Measurements from ENCODE around the gene PSMD11.

DNA sequence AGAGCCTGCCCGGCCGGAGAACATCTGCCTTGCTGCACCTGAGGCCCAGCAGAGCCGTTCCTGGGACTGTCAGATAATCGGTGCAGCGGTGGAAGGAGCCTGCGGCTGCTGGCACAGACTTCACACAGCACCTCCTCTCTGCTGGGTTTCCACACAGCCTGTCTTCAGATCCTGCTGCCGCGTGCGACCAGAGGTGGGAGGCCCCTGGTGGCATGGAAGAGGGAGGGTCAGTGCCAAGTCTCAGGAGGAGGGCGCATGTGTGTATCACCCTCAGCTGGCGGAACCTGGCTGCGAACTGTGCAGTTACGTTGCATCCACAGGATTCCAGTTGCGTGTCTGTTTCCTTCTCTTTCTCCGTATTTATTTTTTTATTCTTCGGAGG is 45.8 kb downstream of the PSMD11 start:
- TF ChIP-seq, protein P1, sequence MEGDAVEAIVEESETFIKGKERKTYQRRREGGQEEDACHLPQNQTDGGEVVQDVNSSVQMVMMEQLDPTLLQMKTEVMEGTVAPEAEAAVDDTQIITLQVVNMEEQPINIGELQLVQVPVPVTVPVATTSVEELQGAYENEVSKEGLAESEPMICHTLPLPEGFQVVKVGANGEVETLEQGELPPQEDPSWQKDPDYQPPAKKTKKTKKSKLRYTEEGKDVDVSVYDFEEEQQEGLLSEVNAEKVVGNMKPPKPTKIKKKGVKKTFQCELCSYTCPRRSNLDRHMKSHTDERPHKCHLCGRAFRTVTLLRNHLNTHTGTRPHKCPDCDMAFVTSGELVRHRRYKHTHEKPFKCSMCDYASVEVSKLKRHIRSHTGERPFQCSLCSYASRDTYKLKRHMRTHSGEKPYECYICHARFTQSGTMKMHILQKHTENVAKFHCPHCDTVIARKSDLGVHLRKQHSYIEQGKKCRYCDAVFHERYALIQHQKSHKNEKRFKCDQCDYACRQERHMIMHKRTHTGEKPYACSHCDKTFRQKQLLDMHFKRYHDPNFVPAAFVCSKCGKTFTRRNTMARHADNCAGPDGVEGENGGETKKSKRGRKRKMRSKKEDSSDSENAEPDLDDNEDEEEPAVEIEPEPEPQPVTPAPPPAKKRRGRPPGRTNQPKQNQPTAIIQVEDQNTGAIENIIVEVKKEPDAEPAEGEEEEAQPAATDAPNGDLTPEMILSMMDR (IDR thresholded peaks at IDR 0.05; ENCODE audit: insufficient read depth, low read length, poor library complexity, severe bottlenecking), result no peak
- no peak for TF ChIP-seq EZH2phosphoT487 (conservative IDR thresholded peaks at IDR 0.05; ENCODE audit: low read length)
